ENCODE results near the gene HTR1D. TPM values are rescaled to one million over a fixed set of nuclear protein-coding genes. Genes with fewer than 3 reads are reported as not detected.

HTR1D gene
- total RNA-seq, 2 donors from 2014 or later, result not detected

- DNase-seq (ENCODE audit: low spot score), result peak; percentile 79
- Histone ChIP-seq H3K4me1 (peaks cover 0 to 40% of the 10 kb centered on the region in 2 donors), H3K36me3 (no peaks in the 10 kb centered on the region), H3K27me3 (no peaks in the 10 kb centered on the region), H3K27ac (peak overlapping the region; percentile 90 to 97), H3K9me3 (no peaks in the 10 kb centered on the region), H3K4me3 (peak overlapping the region in 1 of 2 donors; percentile 90)
- TF ChIP-seq CTCF (IDR thresholded peaks at IDR 0.05), result no peak
Observed at GRCh38 chr1:23169727-23170335, 47.5 kb downstream of the HTR1D start.

- Histone ChIP-seq H3K27me3 (no peaks in the 10 kb centered on the region), H3K36me3 (no peaks in the 10 kb centered on the region), H3K4me1 (peaks cover 0 to 40% of the 10 kb centered on the region in 2 donors), H3K9me3 (no peaks in the 10 kb centered on the region), H3K27ac (peak overlapping the region; percentile 90 to 97), H3K4me3 (peak overlapping the region; percentile 64 to 90)
- no peak for DNase-seq (ENCODE audit: low spot score)
- no peak for TF ChIP-seq CTCF (IDR thresholded peaks at IDR 0.05)
Observed at GRCh38 chr1:23169195-23169575, 48.1 kb downstream of the HTR1D start.

- no peaks in the 10 kb centered on the region for H3K27me3 ChIP-seq
- H3K4me3 ChIP-seq, result peak within 1 kb of the TSS; percentile 64 to 90
- H3K27ac ChIP-seq, result peak within 1 kb of the TSS; percentile 90 to 97
- TF ChIP-seq CTCF (IDR thresholded peaks at IDR 0.05), result no peak
- DNase-seq (ENCODE audit: low spot score), result peak; percentile 96
- peaks cover 0 to 44% of the 10 kb centered on the region in 2 donors for H3K4me1 ChIP-seq
- no peaks in the 10 kb centered on the region for H3K36me3 ChIP-seq
- no peaks in the 10 kb centered on the region for H3K9me3 ChIP-seq
Observed at GRCh38 chr1:23168445-23169194, 48.7 kb downstream of the HTR1D start, which contains the start of gene LUZP1. LUZP1 (minus strand) TSS chr1:23168856.

GRCh38 chr1:23168079-23168444 lies 49.2 kb downstream of the HTR1D start:
- H3K4me1 ChIP-seq, result peaks cover 0 to 46% of the 10 kb centered on the region in 2 donors
- peak; percentile 43 for DNase-seq (ENCODE audit: low spot score)

GRCh38 chr1:23167353-23168078 lies 49.8 kb downstream of the HTR1D start:
- Histone ChIP-seq H3K27ac (peak overlapping the region; percentile 90 to 97), H3K4me3 (peak overlapping the region; percentile 64 to 90), H3K9me3 (no peaks in the 10 kb centered on the region), H3K4me1 (peaks cover 0 to 51% of the 10 kb centered on the region in 2 donors), H3K27me3 (no peaks in the 10 kb centered on the region), H3K36me3 (no peaks in the 10 kb centered on the region)
- TF ChIP-seq CTCF (IDR thresholded peaks at IDR 0.05), result no peak
- DNase-seq (ENCODE audit: low spot score), result peak; percentile 60

More at GRCh38 chr1:23168079-23168444, 49.2 kb downstream of the HTR1D start:
- peak overlapping the region; percentile 90 to 97 for H3K27ac ChIP-seq
- TF ChIP-seq CTCF (IDR thresholded peaks at IDR 0.05), result no peak
- no peaks in the 10 kb centered on the region for H3K36me3 ChIP-seq
- peak overlapping the region; percentile 64 to 90 for H3K4me3 ChIP-seq
- H3K27me3 ChIP-seq, result no peaks in the 10 kb centered on the region
- no peaks in the 10 kb centered on the region for H3K9me3 ChIP-seq

All from right atrium auricular region (tissue), 2 donors.